ENCODE data around the gene CLOCK.
A peak's percentile ranks its signal among the peaks of the same experiment; 100 is the strongest.

The CLOCK gene

GRCh38 chr4:55438314-55438713 lies 108.4 kb downstream of the CLOCK start:
- Histone ChIP-seq H3K27me3 (ENCODE audit: control insufficient read depth in 2 of 2, insufficient read depth in 2 of 2, low read length in 2 of 2) (no peaks in the 10 kb centered on the region), H3K27ac (ENCODE audit: low read depth in 2 of 2, low read length in 2 of 2) (peak overlapping the region; percentile 56 to 83), H3K9me3 (ENCODE audit: control insufficient read depth in 2 of 2, low read length in 2 of 2) (no peaks in the 10 kb centered on the region), H3K4me1 (ENCODE audit: control insufficient read depth in 2 of 2, insufficient read depth in 2 of 2, low read length in 2 of 2) (peaks cover 3 to 11% of the 10 kb centered on the region in 2 donors), H3K36me3 (ENCODE audit: control insufficient read depth in 2 of 2, insufficient read depth in 2 of 2, low read length in 2 of 2) (peaks cover 26 to 35% of the 10 kb centered on the region in 2 donors), H3K4me3 (ENCODE audit: low read length in 2 of 2) (peak overlapping the region; percentile 39 to 43), H3K9ac (ENCODE audit: low read depth in 1 of 2, low read length in 2 of 2) (peak overlapping the region in 1 of 2 donors; percentile 48)

GRCh38 chr4:55437823-55438222 lies 108.9 kb downstream of the CLOCK start:
- Histone ChIP-seq H3K27ac (ENCODE audit: low read depth in 2 of 2, low read length in 2 of 2) (peak overlapping the region; percentile 56 to 83), H3K36me3 (ENCODE audit: control insufficient read depth in 2 of 2, insufficient read depth in 2 of 2, low read length in 2 of 2) (peaks cover 28 to 40% of the 10 kb centered on the region in 2 donors), H3K4me1 (ENCODE audit: control insufficient read depth in 2 of 2, insufficient read depth in 2 of 2, low read length in 2 of 2) (peaks cover 3 to 11% of the 10 kb centered on the region in 2 donors)

GRCh38 chr4:55437356-55437796 lies 109.3 kb downstream of the CLOCK start:
- H3K4me3 ChIP-seq (ENCODE audit: low read length in 2 of 2): peak overlapping the region in 1 of 2 donors; percentile 22
- H3K9me3 ChIP-seq (ENCODE audit: control insufficient read depth in 2 of 2, low read length in 2 of 2): no peaks in the 10 kb centered on the region
- H3K4me1 ChIP-seq (ENCODE audit: control insufficient read depth in 2 of 2, insufficient read depth in 2 of 2, low read length in 2 of 2): peaks cover 3 to 11% of the 10 kb centered on the region in 2 donors
- peaks cover 25 to 37% of the 10 kb centered on the region in 2 donors for H3K36me3 ChIP-seq (ENCODE audit: control insufficient read depth in 2 of 2, insufficient read depth in 2 of 2, low read length in 2 of 2)
- no peak overlapping the region for H3K9ac ChIP-seq (ENCODE audit: low read depth in 1 of 2, low read length in 2 of 2)
- no peaks in the 10 kb centered on the region for H3K27me3 ChIP-seq (ENCODE audit: control insufficient read depth in 2 of 2, insufficient read depth in 2 of 2, low read length in 2 of 2)
- peak overlapping the region in 1 of 2 donors; percentile 15 for H3K27ac ChIP-seq (ENCODE audit: low read depth in 2 of 2, low read length in 2 of 2)

More at GRCh38 chr4:55437823-55438222, 108.9 kb downstream of the CLOCK start:
- H3K4me3 ChIP-seq (ENCODE audit: low read length in 2 of 2): peak overlapping the region in 1 of 2 donors; percentile 39
- no peaks in the 10 kb centered on the region for H3K27me3 ChIP-seq (ENCODE audit: control insufficient read depth in 2 of 2, insufficient read depth in 2 of 2, low read length in 2 of 2)
- H3K9me3 ChIP-seq (ENCODE audit: control insufficient read depth in 2 of 2, low read length in 2 of 2): no peaks in the 10 kb centered on the region
- peak overlapping the region in 1 of 2 donors; percentile 48 for H3K9ac ChIP-seq (ENCODE audit: low read depth in 1 of 2, low read length in 2 of 2)

- Histone ChIP-seq H3K9me3 (ENCODE audit: control insufficient read depth in 2 of 2, low read length in 2 of 2) (no peaks in the 10 kb centered on the region), H3K9ac (ENCODE audit: low read depth in 1 of 2, low read length in 2 of 2) (no peak overlapping the region), H3K36me3 (ENCODE audit: control insufficient read depth in 2 of 2, insufficient read depth in 2 of 2, low read length in 2 of 2) (peaks cover 30 to 42% of the 10 kb centered on the region in 2 donors), H3K27me3 (ENCODE audit: control insufficient read depth in 2 of 2, insufficient read depth in 2 of 2, low read length in 2 of 2) (no peaks in the 10 kb centered on the region), H3K4me1 (ENCODE audit: control insufficient read depth in 2 of 2, insufficient read depth in 2 of 2, low read length in 2 of 2) (peaks cover 3 to 11% of the 10 kb centered on the region in 2 donors), H3K4me3 (ENCODE audit: low read length in 2 of 2) (no peak overlapping the region), H3K27ac (ENCODE audit: low read depth in 2 of 2, low read length in 2 of 2) (no peak overlapping the region)
Measured at GRCh38 chr4:55435141-55435841, 111.4 kb downstream of the CLOCK start.

GRCh38 chr4:55431710-55432336 lies 114.9 kb downstream of the CLOCK start:
- Histone ChIP-seq H3K4me1 (ENCODE audit: control insufficient read depth in 2 of 2, insufficient read depth in 2 of 2, low read length in 2 of 2) (no peaks in the 10 kb centered on the region), H3K9ac (ENCODE audit: low read depth in 1 of 2, low read length in 2 of 2) (no peak overlapping the region), H3K27ac (ENCODE audit: low read depth in 2 of 2, low read length in 2 of 2) (no peak overlapping the region), H3K4me3 (ENCODE audit: low read length in 2 of 2) (no peak overlapping the region), H3K9me3 (ENCODE audit: control insufficient read depth in 2 of 2, low read length in 2 of 2) (no peaks in the 10 kb centered on the region), H3K36me3 (ENCODE audit: control insufficient read depth in 2 of 2, insufficient read depth in 2 of 2, low read length in 2 of 2) (peaks cover 38 to 49% of the 10 kb centered on the region in 2 donors), H3K27me3 (ENCODE audit: control insufficient read depth in 2 of 2, insufficient read depth in 2 of 2, low read length in 2 of 2) (no peaks in the 10 kb centered on the region)

GRCh38 chr4:55424791-55425190 lies 121.9 kb downstream of the CLOCK start:
- Histone ChIP-seq H3K4me1 (ENCODE audit: control insufficient read depth in 2 of 2, insufficient read depth in 2 of 2, low read length in 2 of 2) (no peaks in the 10 kb centered on the region), H3K9me3 (ENCODE audit: control insufficient read depth in 2 of 2, low read length in 2 of 2) (no peaks in the 10 kb centered on the region), H3K36me3 (ENCODE audit: control insufficient read depth in 2 of 2, insufficient read depth in 2 of 2, low read length in 2 of 2) (peaks cover 57 to 59% of the 10 kb centered on the region in 2 donors), H3K27ac (ENCODE audit: low read depth in 2 of 2, low read length in 2 of 2) (no peak overlapping the region), H3K9ac (ENCODE audit: low read depth in 1 of 2, low read length in 2 of 2) (no peak overlapping the region), H3K27me3 (ENCODE audit: control insufficient read depth in 2 of 2, insufficient read depth in 2 of 2, low read length in 2 of 2) (no peaks in the 10 kb centered on the region), H3K4me3 (ENCODE audit: low read length in 2 of 2) (no peak overlapping the region)

GRCh38 chr4:55416176-55416575 lies 130.5 kb downstream of the CLOCK start:
- H3K4me1 ChIP-seq (ENCODE audit: control insufficient read depth in 2 of 2, insufficient read depth in 2 of 2, low read length in 2 of 2): no peaks in the 10 kb centered on the region
- H3K27me3 ChIP-seq (ENCODE audit: control insufficient read depth in 2 of 2, insufficient read depth in 2 of 2, low read length in 2 of 2): no peaks in the 10 kb centered on the region
- no peak overlapping the region for H3K9ac ChIP-seq (ENCODE audit: low read depth in 1 of 2, low read length in 2 of 2)
- no peaks in the 10 kb centered on the region for H3K9me3 ChIP-seq (ENCODE audit: control insufficient read depth in 2 of 2, low read length in 2 of 2)
- H3K27ac ChIP-seq (ENCODE audit: low read depth in 2 of 2, low read length in 2 of 2): no peak overlapping the region
- H3K36me3 ChIP-seq (ENCODE audit: control insufficient read depth in 2 of 2, insufficient read depth in 2 of 2, low read length in 2 of 2): peaks cover 27 to 36% of the 10 kb centered on the region in 2 donors
- H3K4me3 ChIP-seq (ENCODE audit: low read length in 2 of 2): no peak overlapping the region

GRCh38 chr4:55411621-55412020 lies 135.1 kb downstream of the CLOCK start:
- Histone ChIP-seq H3K9ac (ENCODE audit: low read depth in 1 of 2, low read length in 2 of 2) (no peak overlapping the region), H3K4me1 (ENCODE audit: control insufficient read depth in 2 of 2, insufficient read depth in 2 of 2, low read length in 2 of 2) (no peaks in the 10 kb centered on the region), H3K27ac (ENCODE audit: low read depth in 2 of 2, low read length in 2 of 2) (no peak overlapping the region), H3K9me3 (ENCODE audit: control insufficient read depth in 2 of 2, low read length in 2 of 2) (no peaks in the 10 kb centered on the region), H3K36me3 (ENCODE audit: control insufficient read depth in 2 of 2, insufficient read depth in 2 of 2, low read length in 2 of 2) (peaks cover 6 to 13% of the 10 kb centered on the region in 2 donors), H3K4me3 (ENCODE audit: low read length in 2 of 2) (no peak overlapping the region), H3K27me3 (ENCODE audit: control insufficient read depth in 2 of 2, insufficient read depth in 2 of 2, low read length in 2 of 2) (no peaks in the 10 kb centered on the region)

- no peaks in the 10 kb centered on the region for H3K9me3 ChIP-seq (ENCODE audit: control insufficient read depth in 2 of 2, low read length in 2 of 2)
- H3K9ac ChIP-seq (ENCODE audit: low read depth in 1 of 2, low read length in 2 of 2): no peak overlapping the region
- H3K36me3 ChIP-seq (ENCODE audit: control insufficient read depth in 2 of 2, insufficient read depth in 2 of 2, low read length in 2 of 2): peaks cover 6 to 11% of the 10 kb centered on the region in 2 donors
- H3K4me1 ChIP-seq (ENCODE audit: control insufficient read depth in 2 of 2, insufficient read depth in 2 of 2, low read length in 2 of 2): no peaks in the 10 kb centered on the region
- H3K4me3 ChIP-seq (ENCODE audit: low read length in 2 of 2): no peak overlapping the region
- no peak overlapping the region for H3K27ac ChIP-seq (ENCODE audit: low read depth in 2 of 2, low read length in 2 of 2)
- H3K27me3 ChIP-seq (ENCODE audit: control insufficient read depth in 2 of 2, insufficient read depth in 2 of 2, low read length in 2 of 2): no peaks in the 10 kb centered on the region
Measured at GRCh38 chr4:55410431-55410830, 136.3 kb downstream of the CLOCK start.

- Histone ChIP-seq H3K4me3 (ENCODE audit: low read length in 2 of 2) (no peak overlapping the region), H3K9me3 (ENCODE audit: control insufficient read depth in 2 of 2, low read length in 2 of 2) (no peaks in the 10 kb centered on the region), H3K4me1 (ENCODE audit: control insufficient read depth in 2 of 2, insufficient read depth in 2 of 2, low read length in 2 of 2) (no peaks in the 10 kb centered on the region), H3K27ac (ENCODE audit: low read depth in 2 of 2, low read length in 2 of 2) (no peak overlapping the region), H3K36me3 (ENCODE audit: control insufficient read depth in 2 of 2, insufficient read depth in 2 of 2, low read length in 2 of 2) (peaks cover 11 to 16% of the 10 kb centered on the region in 2 donors), H3K27me3 (ENCODE audit: control insufficient read depth in 2 of 2, insufficient read depth in 2 of 2, low read length in 2 of 2) (no peaks in the 10 kb centered on the region), H3K9ac (ENCODE audit: low read depth in 1 of 2, low read length in 2 of 2) (no peak overlapping the region)
Measured at GRCh38 chr4:55409468-55410171, 137.1 kb downstream of the CLOCK start.
